ENCODE results near the gene LRIT1.

Gene LRIT1

DNA sequence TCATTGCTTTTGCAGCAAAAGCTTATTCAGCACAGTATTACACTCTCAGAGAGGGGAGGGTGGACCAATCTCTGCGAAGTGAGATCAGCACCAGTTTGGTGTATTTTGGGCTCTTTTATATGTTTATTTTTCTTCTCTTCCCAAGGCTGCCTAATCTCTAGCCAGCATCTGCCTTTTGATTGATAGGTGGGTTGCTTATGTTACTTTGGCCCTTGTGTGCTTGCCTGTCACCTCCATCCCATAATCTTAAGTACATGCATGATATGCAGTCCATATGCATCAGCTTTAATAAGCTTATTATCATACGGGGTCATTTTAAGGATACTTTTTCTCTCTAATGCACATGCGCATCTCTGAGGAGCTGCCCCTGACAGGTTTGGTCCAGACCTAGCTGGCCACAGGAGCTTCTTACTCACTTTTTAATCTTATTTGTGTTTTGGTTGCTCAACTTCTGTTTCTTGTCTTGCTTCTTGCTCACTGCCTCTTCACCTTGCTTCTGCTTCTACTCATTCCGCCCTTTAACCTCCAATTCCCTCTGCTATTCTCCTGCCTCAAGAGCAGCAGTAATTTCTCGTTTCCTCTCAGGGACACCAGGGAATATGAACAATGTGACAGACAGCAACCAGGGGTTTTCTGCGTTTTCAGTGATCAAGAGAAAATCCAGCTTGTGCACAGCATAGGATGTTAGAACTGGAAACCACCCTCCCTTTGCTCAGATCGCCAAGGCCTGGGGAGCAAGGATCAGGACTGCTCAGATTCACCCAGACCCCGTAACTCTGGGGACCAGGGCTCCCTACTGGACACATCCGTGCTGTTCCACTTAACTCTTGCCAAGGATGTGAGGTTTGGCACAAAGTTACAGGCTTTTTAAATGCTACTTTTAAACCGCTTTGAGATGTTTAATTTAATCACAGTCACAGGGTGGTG lies 13.5 kb upstream of the LRIT1 start:
- no peak for DNase-seq (ENCODE audit: low spot score)

DNA sequence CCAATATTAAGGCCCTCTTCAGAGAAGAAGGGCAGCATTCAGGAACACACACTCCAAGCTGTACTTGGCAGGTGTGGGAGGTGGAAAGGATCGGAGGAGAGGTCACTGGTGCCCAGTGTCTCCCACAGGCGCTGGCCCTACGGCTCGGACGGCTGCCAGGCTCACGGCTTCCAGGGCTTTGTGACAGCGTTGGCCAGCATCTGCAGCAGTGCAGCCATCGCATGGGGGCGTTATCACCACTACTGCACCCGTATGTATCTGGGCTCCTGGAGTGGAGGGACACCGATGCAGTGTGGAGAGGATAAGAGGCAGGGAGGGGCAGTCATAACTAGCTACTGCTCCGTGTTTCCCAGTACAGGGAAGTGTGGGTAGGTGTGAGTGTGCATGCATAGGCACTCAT lies 7.4 kb upstream of the LRIT1 start:
- no peak for DNase-seq (ENCODE audit: low spot score)

DNA sequence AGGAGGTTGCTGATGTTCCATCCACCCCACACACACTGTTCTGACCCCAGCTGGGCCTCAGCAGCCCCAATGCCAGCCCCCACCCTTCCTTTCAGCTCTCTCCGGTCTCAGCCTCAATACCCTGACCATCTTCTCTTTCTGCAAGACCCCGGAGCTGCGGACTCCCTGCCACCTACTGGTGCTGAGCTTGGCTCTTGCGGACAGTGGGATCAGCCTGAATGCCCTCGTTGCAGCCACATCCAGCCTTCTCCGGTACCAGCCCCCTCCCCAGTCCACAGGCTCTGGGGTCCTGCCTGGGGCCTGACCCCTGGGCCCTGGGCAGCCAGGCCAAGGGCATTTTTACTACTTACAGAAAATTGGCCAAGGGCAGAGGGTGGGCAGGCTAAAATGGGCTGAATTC lies 6.2 kb upstream of the LRIT1 start:
- DNase-seq (ENCODE audit: low spot score): no peak

DNA sequence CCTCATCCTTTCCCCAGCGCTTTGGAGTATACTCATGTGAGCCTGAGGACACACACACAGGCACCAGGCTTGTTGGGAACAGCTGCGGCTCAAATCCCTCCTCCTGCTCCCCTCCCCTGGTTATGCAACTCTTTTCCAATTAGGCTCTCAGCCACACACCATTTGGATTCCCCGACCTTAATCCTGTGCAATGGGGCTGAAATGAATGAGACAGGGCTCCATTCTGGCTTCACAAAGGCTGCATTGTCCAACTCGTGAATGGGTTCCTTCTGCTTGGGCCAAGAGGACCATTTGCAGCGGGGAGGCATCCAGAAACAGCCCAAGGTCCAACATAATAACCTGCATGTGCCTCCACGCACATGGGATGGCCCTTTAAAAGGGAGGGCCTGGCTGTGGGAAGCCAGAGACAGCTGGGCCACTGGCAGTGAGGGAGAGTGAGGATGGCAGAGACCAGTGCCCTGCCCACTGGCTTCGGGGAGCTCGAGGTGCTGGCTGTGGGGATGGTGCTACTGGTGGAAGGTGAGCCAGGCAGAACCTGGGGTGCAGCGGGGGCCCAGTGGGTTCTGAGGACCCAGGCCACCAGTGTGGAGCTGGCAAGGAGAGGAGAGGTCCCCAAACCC lies 3.4 kb upstream of the LRIT1 start, which contains the start of gene RGR:
Gene RGR, plus strand, starts transcription at position 403 of the 620 bp plus-strand sequence. Its CDS starts 38 bp downstream, at position 441.
- DNase-seq (ENCODE audit: low spot score): peak; percentile 74

DNA sequence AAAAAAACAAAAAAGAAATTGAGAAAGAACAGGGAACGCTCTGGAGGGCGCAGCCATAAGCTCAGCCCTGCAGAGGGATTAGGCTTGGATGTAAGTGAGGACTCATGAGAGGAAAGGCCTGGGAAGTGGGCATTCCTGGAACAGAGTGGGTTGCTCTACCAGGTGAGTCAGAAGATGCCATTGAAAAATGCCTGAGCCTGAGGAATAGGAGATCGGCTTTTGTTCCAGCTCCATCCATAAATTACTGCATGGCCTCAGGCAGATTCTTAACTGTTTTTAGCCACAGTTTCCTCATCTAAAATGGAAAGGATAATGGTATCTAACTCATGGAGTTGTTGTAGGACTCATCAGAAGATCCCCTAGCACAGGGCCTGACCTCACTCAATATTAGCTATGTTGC lies 2.4 kb upstream of the LRIT1 start:
- DNase-seq (ENCODE audit: low spot score): no peak

DNA sequence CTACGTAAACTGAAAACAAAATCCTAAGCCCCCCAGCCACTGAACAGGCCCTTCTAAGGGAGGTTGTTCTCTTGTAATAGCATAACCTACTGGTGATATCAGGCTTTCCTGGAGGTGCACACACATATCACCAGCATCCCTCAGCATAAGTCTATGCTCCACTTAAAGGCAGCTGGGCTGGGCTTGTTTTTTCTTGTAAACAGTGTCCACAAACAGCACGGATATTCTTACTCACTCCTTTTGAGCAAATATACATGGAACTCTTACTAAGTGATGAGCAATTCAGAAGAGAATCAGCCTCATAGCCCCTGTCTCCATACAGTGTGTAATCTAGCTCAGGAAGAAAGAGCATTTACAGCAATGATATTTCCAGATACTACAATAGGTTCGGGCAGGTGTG lies 2.4 kb downstream of the LRIT1 start:
- DNase-seq (ENCODE audit: low spot score): no peak

DNA sequence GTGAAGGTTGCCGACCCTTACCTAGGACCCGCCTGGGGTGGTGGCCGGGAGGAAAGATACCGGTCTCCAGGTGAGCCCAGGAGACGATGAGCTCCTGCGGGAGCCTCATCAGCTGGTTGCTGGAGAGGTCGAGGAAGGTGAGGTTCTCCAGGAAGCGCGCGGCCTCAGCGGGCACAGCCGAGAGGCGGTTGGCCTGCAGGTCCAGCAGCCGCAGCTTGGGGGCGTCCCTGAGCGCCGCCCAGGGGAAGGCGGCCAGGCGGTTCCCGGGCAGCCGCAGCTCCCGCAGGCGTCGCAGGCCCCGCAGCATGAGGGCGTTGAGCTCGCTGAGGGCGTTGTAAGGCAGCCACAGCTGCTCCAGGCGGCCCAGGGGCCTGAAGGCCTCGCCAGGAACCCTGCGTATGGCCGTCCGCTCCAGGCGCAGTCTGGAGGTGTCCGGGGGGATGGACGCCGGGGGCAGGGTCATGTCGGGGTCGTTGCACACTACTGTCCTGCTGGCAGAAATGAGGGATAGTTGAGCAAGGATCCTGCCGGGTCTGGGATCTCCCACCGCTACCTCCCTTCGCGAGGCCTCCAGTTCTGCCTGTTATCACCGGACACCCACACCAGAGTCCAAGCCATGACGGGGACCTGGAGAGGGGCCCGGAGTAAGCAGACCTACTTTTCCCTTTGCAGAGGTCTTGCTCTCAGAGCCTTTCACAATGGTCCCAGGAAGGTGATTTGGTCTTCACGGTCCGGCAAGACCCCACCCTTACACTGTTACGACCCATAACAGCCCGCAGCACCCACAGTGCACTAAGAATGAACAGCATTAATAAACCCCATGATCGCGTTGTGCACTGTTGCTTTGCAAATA lies 3.9 kb downstream of the LRIT1 start:
- no peak for DNase-seq (ENCODE audit: low spot score)

DNA sequence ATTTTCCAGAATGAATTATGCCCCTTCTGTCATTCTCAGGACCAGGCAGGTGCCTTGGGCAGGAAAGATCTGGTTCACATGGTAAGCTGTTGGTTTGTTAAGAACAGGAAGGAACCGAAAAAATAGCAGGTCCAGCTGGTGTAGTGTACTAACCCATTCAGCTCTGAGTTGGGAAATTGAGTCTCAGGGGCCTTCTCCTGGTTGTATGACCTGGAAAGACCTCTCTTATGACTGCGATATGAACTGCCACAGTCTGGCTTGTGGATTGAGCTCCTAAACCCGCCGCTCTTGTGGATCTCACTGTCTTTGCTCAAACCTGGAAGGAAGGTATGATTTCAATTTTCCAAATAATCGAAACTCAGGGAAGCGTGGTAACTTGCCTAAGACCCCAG lies 4.5 kb downstream of the LRIT1 start:
- DNase-seq (ENCODE audit: low spot score): no peak

DNA sequence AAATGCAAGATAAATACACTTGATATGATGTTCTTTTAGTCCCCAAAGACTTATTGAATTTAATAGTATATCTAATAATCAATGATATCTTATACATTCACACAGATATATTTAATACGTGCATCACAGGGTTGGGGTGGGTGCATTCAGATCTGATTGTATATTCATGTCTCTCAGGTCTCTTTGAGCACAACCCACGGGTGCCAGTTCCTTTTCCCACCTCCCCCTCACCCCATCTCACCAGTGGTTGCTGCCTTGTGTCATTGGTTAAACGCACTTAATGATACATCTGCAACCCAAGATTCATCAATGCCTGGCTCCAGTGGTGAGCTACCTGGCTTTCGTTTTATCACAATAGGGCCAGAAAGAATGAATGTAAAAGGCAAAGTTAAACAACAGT lies 6.2 kb downstream of the LRIT1 start:
- no peak for DNase-seq (ENCODE audit: low spot score)

DNA sequence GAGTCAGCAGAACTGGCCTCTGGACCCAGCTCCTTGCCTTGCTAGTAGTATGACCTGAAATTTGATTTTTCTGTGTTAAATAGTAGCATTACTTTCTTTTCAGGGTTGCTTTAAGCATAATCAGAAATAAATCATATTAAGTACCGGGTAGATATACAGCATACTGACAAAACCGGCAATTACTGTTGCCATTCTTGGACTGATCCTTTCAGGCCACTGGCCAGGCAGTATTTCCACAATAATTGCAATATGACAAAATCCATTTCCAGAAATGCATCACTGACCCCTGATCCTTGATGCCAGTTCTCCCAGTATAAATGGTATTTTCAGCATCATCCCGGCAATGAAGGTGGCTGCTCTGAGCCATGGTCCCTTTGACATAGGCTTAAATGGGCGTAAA lies 6.9 kb downstream of the LRIT1 start:
- DNase-seq (ENCODE audit: low spot score): no peak

DNA sequence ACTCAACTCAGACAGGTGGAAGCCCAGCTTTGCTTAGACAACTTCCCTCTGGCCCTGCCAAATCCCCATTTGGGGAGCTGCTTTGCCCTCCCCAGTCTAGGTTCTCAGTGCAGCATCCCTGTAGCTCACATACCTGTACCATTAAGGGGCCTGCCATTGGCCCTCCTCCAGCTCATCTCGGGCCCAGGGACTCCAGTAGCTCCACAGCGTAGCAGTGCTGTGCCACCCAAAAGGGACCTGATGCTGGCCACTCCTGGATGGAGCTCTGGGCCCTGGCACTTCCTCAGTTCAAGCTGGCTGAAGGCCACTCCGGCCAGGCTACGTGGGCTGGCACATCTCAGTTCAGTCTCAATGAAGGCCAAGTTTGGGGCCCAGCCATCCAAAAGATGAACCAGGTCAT lies 7.4 kb downstream of the LRIT1 start:
- DNase-seq (ENCODE audit: low spot score): no peak

DNA sequence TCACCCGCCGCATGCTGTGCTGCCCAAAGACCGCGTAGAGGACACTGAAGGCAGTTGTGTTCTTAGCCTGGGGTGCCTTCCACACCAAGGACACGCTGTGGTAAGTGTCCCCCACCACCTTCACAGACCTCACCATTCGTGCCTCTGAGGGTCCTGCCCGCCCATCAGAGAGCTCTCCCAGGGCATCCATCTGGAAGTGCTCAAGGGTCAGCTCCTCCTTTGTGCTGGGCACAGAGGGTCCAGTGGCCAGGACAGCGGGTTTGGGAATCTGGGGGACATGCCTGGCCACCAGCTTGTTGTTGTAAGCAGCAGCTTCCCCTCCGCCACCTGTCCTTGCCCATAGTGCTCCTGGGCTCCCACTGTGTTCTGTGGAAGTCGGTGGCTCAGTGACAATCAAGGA lies 9.0 kb downstream of the LRIT1 start:
- no peak for DNase-seq (ENCODE audit: low spot score)

DNA sequence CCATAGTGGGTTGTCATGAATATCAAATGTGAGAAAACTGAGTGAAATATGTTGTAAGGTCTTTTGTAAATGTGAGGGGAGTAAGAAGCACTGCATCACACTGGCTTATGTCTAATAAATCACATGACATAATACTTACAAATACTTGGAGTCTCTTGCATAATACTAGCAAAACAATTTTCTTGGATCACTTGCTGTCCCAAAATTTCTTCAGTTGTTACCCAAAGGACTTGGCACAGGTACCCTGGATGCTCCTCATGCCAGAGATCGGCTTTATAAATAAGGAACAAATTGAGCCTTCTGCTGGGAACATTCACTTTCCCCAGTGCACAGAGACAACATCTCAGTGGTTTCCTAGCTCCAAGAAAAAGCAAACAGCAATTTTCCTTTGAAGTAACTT lies 11.0 kb downstream of the LRIT1 start:
- DNase-seq (ENCODE audit: low spot score): no peak

DNA sequence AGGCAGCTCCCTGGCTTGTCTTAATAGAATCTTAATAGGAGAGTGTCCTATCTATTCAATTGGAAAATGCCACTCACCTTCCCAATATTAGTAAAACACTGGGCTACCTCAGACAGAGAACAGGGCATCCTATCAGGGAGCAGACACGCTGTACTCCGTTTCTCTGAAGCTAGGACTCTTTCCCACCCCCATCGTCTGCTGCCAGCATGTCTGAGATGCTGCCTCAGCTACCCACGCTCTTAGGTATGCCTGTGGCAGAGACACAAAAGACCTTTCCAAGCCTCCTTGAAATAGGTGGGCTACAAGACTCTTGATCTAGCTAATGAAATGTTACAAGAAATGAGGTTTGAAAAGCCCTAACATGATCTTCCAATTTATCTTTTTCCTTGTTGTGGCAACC lies 13.5 kb downstream of the LRIT1 start:
- no peak for DNase-seq (ENCODE audit: low spot score)

DNA sequence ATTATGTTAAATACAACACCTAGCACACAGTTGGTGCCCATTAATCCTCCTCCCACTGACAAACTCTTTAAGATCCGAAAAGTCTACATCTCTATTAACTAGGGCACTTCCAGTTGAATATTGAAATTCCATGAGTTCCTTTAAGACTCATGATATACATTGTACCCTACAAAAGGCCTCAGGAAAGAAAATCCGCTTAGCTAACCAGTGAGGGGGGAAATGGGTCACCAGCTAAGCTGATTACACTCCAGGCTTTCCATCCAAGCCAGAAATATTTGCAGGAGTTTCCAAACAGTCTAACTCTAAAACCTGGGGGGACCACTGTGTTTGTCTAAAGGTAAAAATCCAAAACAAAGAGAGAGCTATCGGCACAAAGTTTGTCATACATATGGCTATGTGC lies 14.7 kb downstream of the LRIT1 start:
- DNase-seq (ENCODE audit: low spot score): peak; percentile 46

DNA sequence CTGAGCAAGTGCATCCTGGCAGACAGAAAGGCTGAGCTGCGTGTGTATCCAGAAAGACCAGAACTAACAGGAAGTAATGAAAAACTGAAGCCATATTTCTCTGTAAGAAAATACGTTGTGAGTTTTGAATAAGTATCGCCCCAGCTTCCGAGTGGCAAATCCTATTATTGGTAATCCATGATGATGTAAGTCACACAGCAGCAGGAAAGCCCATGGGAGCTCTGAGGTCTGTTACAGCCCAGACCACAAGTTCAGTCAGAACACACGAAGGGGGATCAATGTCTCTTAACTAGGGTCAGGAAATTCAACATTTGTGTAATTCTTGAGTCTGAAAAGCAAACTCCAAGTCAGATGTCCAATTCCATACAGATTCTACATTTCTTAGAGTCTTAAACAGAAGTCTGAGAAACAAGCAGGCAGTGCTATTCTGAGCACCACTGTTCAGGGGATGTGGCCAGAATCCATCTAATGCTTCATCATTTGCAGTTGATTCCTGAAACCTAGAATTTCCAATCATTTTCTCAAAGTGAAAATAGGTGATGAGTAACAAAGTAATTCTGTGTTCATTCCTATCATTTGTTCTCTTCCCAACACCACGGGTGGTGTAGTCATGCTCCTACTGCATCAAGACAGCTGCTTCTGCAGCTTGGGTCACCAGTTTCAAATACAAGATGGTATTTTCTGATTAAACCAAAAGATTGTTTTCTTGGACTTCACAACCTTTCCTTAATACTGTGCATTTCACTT lies 15.7 kb downstream of the LRIT1 start, which contains the start of gene LRIT2:
Gene LRIT2, minus strand, starts transcription at position 118 of the 747 bp plus-strand sequence. Its CDS starts 24 bp downstream, at position 94.
- peak; percentile 51 for DNase-seq (ENCODE audit: low spot score)

DNA sequence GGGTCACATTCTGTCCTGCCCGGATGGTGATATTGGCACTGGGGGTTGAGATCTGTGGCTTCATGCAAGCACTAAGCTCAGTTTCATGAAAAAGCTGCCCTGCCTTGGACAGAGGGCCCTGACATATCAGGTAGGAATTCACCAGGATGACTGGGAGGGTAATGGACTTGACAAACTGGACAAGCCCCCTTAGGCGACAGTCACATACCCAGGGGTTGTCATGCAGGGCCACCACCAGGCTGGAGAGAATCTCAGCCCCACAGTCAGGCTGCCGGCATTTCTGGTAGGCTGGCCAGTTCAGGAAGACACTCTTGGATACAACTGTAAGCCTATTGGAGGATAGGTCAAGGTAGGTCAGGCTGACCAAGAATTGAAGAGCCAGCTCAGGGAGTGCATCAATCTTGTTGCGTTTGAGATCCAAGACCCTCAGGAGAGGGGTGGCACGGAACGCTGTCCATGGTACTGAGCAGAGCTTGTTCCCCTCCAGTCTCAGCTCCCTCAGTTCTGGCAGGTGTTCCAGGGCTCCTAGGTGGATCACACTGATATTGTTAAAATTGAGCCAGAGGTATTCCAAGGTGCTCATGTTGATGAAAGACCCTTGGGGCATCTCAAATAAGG lies 16.8 kb downstream of the LRIT1 start:
- DNase-seq (ENCODE audit: low spot score): no peak

DNA sequence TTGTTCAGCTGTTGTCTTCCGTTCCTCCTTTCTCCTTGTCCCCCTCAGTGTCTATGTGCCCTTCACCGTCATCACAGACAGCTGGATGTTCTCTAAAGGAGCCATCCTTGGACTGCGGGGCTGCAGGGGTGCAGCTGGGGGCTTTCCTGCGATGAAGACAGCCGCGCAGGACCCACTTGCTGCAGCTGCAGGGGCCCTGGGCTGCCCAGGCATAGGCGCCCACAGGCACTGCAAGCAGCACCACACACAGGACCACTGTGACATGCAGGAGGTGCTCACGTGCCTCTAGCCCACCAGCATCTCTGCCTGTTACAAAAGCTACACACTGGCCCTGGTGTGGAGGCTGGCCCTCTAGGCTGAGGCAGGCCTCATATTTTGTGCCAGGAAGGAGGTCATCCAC lies 19.4 kb downstream of the LRIT1 start:
- no peak for DNase-seq (ENCODE audit: low spot score)

DNA sequence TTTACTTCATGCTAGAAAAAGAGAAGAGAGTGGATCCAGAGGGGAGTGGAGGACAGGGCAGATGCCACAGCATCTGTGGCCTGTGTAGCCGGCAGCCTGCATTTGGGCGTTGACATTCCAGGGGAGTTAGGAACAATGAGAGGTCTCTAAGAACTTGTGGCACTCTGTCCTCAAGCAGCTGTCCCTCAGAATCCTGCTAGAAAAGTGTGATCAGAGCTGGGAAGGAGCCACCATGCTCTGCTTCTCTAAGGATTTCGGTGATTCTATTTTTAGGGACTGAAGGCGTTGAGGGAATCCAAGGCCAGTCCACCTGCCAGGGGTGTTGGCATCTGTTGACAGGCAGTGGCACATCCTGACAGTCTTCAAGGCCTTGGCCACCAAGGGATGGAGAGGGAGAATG lies 23.6 kb downstream of the LRIT1 start:
- DNase-seq (ENCODE audit: low spot score): no peak

DNA sequence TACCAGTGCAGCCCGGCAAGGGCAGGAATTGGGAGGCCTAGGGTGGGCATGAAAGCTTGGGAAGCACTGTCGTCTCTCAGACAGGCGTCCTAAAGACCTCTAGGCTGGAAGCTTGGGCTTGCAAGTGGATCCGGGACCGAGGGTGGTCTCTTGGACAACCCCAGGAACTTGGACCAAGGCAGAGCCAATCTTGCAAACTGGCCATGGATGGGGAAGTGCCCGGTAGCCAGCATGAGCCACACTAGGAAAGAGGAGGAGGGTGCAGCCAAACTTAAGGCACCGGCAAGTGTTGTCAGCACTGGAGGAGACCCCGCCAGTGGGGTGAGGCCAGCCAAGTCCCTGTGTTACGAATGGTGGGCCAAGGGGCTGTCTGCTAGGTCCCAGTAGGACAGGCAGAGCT lies 24.5 kb downstream of the LRIT1 start:
- DNase-seq (ENCODE audit: low spot score): no peak

DNA sequence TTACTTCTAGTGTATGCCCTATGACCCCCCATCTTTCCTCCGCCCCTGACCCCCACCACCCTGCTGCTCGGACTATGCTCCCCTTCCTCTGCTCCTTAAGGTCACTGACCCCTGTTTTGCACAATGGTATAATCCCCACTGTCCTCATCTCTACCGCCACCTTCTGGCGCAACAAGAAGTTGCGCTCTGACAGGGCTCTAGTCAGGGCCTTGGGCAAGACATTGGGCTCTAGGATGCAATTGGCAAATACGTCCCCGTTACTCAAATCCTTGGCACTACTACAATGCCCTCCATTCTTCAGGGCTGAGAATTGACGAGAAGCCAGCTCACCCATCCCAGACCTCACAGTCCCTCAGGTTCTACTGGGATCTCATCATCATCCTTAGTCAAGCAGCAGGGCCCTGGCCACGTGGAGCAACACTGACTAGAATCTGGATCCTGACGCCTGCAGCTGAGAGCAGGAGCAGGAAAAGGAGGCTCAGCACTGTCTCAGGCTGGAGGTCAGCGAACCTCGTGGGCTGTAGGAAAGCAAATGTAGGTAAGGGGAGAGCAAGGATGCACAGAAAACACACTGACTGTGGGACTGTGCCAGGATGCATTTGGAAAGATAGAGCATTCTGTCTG lies 26.6 kb downstream of the LRIT1 start:
- DNase-seq (ENCODE audit: low spot score): peak; percentile 52

Data from D341Med (cell line).